HepG2 (cell line): Measurements from ENCODE around the gene OLFM3. TPM values are rescaled to one million over a fixed set of nuclear protein-coding genes. Genes with fewer than 3 reads are reported as not detected.

Experiments
- ATAC-seq: fragments of 200-7000 bp; cut with Tn5 transposase; 3 replicates; pipeline ENCODE4 v1.9.1; 2020; ENCODE audit warnings: mild to moderate bottlenecking, moderate library complexity
- BruUV-seq: library from RNA; stranded (reverse); fragments of 400-500 nt; replicated peaks from 2 replicates; lab custom pipeline; 2021; lab: Mats Ljungman, UMichigan
- CTCF ChIA-PET: fragments of 300-600 bp; formaldehyde crosslinking; extraction: SDS; loops from one replicate; lab custom pipeline; 2021; ENCODE audit warnings: low total read pairs, inconsistent platforms, low intra/inter-chr PET ratio; lab: Yijun Ruan, JAX
- POLR2A ChIA-PET: fragments of 350-600 bp; sonication (Branson Sonifier 250); formaldehyde crosslinking; loops from one replicate; lab custom pipeline; 2020; ENCODE audit warnings: antibody characterized with exemption, inconsistent platforms; lab: Yijun Ruan, JAX
- DNase-seq: peaks from one replicate; pipeline ENCODE4 v3.0.0-alpha.2; 2015; ENCODE audit warnings: low spot score
- FAIRE-seq: peaks from 3 replicates; lab custom pipeline; 2011; peaks lifted over from hg19 to GRCh38; lab: Jason Lieb, UNC
- H2AFZ ChIP-seq: one replicate; pipeline ENCODE4 v1.6.1; 2011; ENCODE audit warnings: low read length, inconsistent platforms
- H3K27ac ChIP-seq: fragments of 300-600 bp; 3 replicates; pipeline ENCODE4 v1.8.0; 2011; ENCODE audit warnings: mixed run types, mild to moderate bottlenecking, mixed read lengths, low read length, inconsistent platforms; ENCODE audit not compliant: insufficient read depth; ENCODE audit errors: extremely low read length
- H3K27me3 ChIP-seq, 2 experiments: fragments of 200-600 bp in 1 of 2; 2 replicates in 1 of 2; 3 replicates in 1 of 2; pipeline versions ENCODE4 v1.6.0 to v1.8.0; 2011; ENCODE audit warnings: low read length in 2 of 2, mild to moderate bottlenecking in 2 of 2, moderate library complexity in 2 of 2, inconsistent platforms in 1 of 2; ENCODE audit not compliant: insufficient read depth in 2 of 2, control insufficient read depth in 1 of 2
- H3K36me3 ChIP-seq, 2 experiments: fragments of 200-600 bp in 1 of 2; replicated peaks in 1 of 2; 2 replicates in 1 of 2; 3 replicates in 1 of 2; pipeline versions ENCODE4 v1.5.1 to v1.8.0; 2011; ENCODE audit warnings: low read length in 2 of 2, inconsistent platforms in 1 of 2; ENCODE audit not compliant: insufficient read depth in 2 of 2, control insufficient read depth in 1 of 2
- H3K4me1 ChIP-seq: 2 replicates; pipeline ENCODE4 v1.5.1; 2012; ENCODE audit warnings: low read length, inconsistent platforms; ENCODE audit not compliant: insufficient read depth
- H3K4me2 ChIP-seq: 2 replicates; pipeline ENCODE4 v1.6.0; 2011; ENCODE audit warnings: low read depth, low read length, inconsistent platforms
- H3K4me3 ChIP-seq, 3 experiments: fragments of 200-600 bp in 1 of 3; sonication (generic), shearing (Covaris generic) in 1 of 3; replicated peaks in 1 of 3; 2 replicates each; pipeline ENCODE4 v1.5.1; 2011 to 2016; ENCODE audit warnings: low read length in 3 of 3, inconsistent platforms in 2 of 3, low read depth in 2 of 3, mild to moderate bottlenecking in 2 of 3, control low read depth in 1 of 3, mixed read lengths in 1 of 3; ENCODE audit not compliant: insufficient read depth in 1 of 3
- H3K79me2 ChIP-seq: one replicate; pipeline ENCODE4 v1.6.1; 2011; ENCODE audit warnings: low read length, inconsistent platforms; ENCODE audit not compliant: insufficient read depth
- H3K9ac ChIP-seq: 2 replicates; pipeline ENCODE4 v1.6.0; 2011; ENCODE audit warnings: mild to moderate bottlenecking, low read depth, low read length, inconsistent platforms; ENCODE audit not compliant: insufficient read depth
- H3K9me3 ChIP-seq: 2 replicates; pipeline ENCODE4 v1.5.1; 2012; ENCODE audit warnings: mild to moderate bottlenecking, low read length
- H4K20me1 ChIP-seq: 2 replicates; pipeline ENCODE4 v1.6.0; 2011; ENCODE audit warnings: inconsistent platforms, mild to moderate bottlenecking, low read length, moderate library complexity; ENCODE audit not compliant: insufficient read depth
- AGO1 ChIP-seq: fragments of 200-400 bp; formaldehyde crosslinking; IDR thresholded peaks from 2 replicates; pipeline ENCODE4 v1.6.1; 2017; ENCODE audit warnings: mild to moderate bottlenecking, low read depth, low read length, moderate library complexity; ENCODE audit not compliant: poor library complexity, severe bottlenecking
- JDP2 ChIP-seq: sonication (generic); formaldehyde crosslinking; IDR thresholded peaks from 2 replicates; pipeline ENCODE4 v1.8.1; 2022; ENCODE audit warnings: missing genetic modification reagents, borderline replicate concordance
- ZBTB4 ChIP-seq: sonication (generic); formaldehyde crosslinking; IDR thresholded peaks from 2 replicates; pipeline ENCODE4 v1.4.0; 2020; ENCODE audit warnings: missing genetic modification reagents, mild to moderate bottlenecking, borderline replicate concordance
- ZNF839 ChIP-seq: sonication (generic); formaldehyde crosslinking; IDR thresholded peaks from 2 replicates; pipeline ENCODE4 v1.4.0; 2020; ENCODE audit warnings: missing genetic modification reagents, mild to moderate bottlenecking, borderline replicate concordance
- WGBS: methylation state at CpG from one replicate; pipeline ENCODE4 v1.1.6; 2017; ENCODE audit warnings: low lambda C conversion rate; 5-methylcytosine and 5-hydroxymethylcytosine counted together
- in situ Hi-C: cut with HindIII; loops from 2 replicates; pipeline ENCODE4 v1.10.0; 2017; ENCODE audit warnings: low pct_unique_long_range_greater_than_20kb; ENCODE audit not compliant: extremely low pct_ligation_motif_present
- intact Hi-C: fragments of 100-400 bp; cut with micrococcal nuclease; formaldehyde crosslinking; loops from one replicate; pipeline ENCODE4 v1.10.0; 2022; ENCODE audit not compliant: unreplicated experiment
- polyA plus RNA-seq, 8 experiments: library from polyadenylated mRNA; depleted of rRNA in 3 of 8; stranded (reverse) in 7 of 8; unstranded in 1 of 8; fragments of >200 nt; fragmentation: Illumina TruSeq in 4 of 8; extraction: Trizol in 4 of 8; gene quantifications; 2 replicates each; pipeline versions ENCODE4 v1.2.1 to v1.2.3, GENCODE V29; 2011 to 2016; ENCODE audit warnings: low read depth in 4 of 8, missing spikeins in 1 of 8, mixed read lengths in 1 of 8; ENCODE audit not compliant: insufficient read depth in 1 of 8
- total RNA-seq, 5 experiments: library from RNA; depleted of rRNA; stranded (reverse); fragments of >200 nt; fragmentation: Illumina TruSeq; extraction: Trizol; gene quantifications; 2 replicates each; pipeline ENCODE4 v1.2.3, GENCODE V29; 2016; ENCODE audit warnings: low read depth in 1 of 5
- TF ChIP-seq, protein P1 (sequence below): sonication (generic); formaldehyde crosslinking; IDR thresholded peaks from 2 replicates; pipeline ENCODE4 v1.5.0; 2020; ENCODE audit warnings: mild to moderate bottlenecking, low read depth, missing genetic modification reagents, borderline replicate concordance

The OLFM3 gene
- total and polyA plus RNA-seq, 2 of the 13 experiments (the other 11 are each of a cell fraction or from before 2014, with no cell fraction given) = not detected

DNA sequence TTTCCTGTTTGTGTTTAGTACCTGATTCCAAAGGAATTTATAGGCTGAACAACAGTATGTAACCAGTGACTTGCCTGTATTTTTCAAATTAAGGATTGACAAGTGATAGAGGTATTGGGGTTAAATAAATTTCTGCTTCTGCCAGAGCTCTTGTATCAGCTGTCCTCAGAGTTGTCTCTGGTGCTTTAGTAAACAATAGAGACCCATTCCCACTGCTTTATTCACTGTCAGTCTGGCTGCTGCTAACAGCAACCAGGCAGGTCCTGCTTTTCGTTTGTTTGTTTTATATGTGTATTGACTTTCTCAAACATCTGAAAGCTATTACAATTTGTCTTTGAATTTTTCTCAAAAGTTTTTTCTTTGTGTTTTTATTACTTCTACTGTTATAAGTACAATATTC, 76.1 kb downstream of the OLFM3 start:
- H3K4me1 ChIP-seq = no peaks in the 10 kb centered on the region
- no peaks in the 10 kb centered on the region for H3K27me3 ChIP-seq
- H3K27ac ChIP-seq = no peak overlapping the region
- no peaks in the 10 kb centered on the region for H3K9me3 ChIP-seq
- no peak overlapping the region for H3K9ac ChIP-seq
- no peak overlapping the region for H3K4me2 ChIP-seq
- BruUV-seq = no TSS peak
- no peak for DNase-seq
- H3K36me3 ChIP-seq = no peaks in the 10 kb centered on the region
- CTCF ChIA-PET = no interaction called here
- no peak overlapping the region for H2AFZ ChIP-seq
- no peaks in the 10 kb centered on the region for H3K79me2 ChIP-seq
- TF ChIP-seq, protein P1, sequence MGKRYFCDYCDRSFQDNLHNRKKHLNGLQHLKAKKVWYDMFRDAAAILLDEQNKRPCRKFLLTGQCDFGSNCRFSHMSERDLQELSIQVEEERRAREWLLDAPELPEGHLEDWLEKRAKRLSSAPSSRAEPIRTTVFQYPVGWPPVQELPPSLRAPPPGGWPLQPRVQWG (CRISPR knock-in tag) = no peak
- no peak for TF ChIP-seq ZBTB4 (CRISPR knock-in tag)
- TF ChIP-seq JDP2 (CRISPR knock-in tag) = no peak
- TF ChIP-seq ZNF839 = no peak
- no peak for TF ChIP-seq AGO1
- TF ChIP-seq, all 625 proteins: peak for 0
- no peak overlapping the region for H3K4me3 ChIP-seq
- 0% methylated on average over 1 of the region's 1 CpG for WGBS
- ATAC-seq = no peak
- no peak for FAIRE-seq
- POLR2A ChIA-PET = no interaction called here
- in situ Hi-C loops = no loop called here
- H4K20me1 ChIP-seq = no peaks in the 10 kb centered on the region
- intact Hi-C loops = no loop called here
